Astrocyte (in vitro differentiated cells and primary cell): ENCODE results near the gene BAIAP3.

ENCODE experiments used
- CTCF ChIP-seq: IDR thresholded peaks from 2 replicates; pipeline ENCODE4 v1.5.1; 2011; ENCODE audit warnings: low read depth, mild to moderate bottlenecking, inconsistent platforms, low read length, moderate library complexity; ENCODE audit not compliant: insufficient read depth
- EZH2 ChIP-seq: IDR thresholded peaks from 2 replicates; pipeline ENCODE4 v1.6.1; 2012; ENCODE audit warnings: mild to moderate bottlenecking, low read length, inconsistent platforms; ENCODE audit not compliant: insufficient read depth

- TF ChIP-seq CTCF (no peak), EZH2 (no peak)
Observed at GRCh38 chr16:1341495-1342420, 8.3 kb downstream of the BAIAP3 start.
